Thoracic aorta (tissue), 2 donors: ENCODE measurements around the gene MYBPHL. TPM values are rescaled to one million over a fixed set of nuclear protein-coding genes. Genes with fewer than 3 reads are reported as not detected.

Source experiments
- ATAC-seq: fragments of 150-250 bp; one replicate; pipeline ENCODE4 v1.8.0; 2017; ENCODE audit warnings: low read depth; ENCODE audit not compliant: insufficient number of reproducible peaks, low FRiP score
- DNase-seq: peaks from one replicate; pipeline ENCODE4 v3.0.0-alpha.2; 2020; ENCODE audit warnings: low spot score
- H3K27ac ChIP-seq, 2 donors: fragments of 200-600 bp; sonication (generic); 1 replicate in 1 of 2; 2 replicates in 1 of 2; pipeline ENCODE4 v1.5.1; 2016; ENCODE audit warnings: mild to moderate bottlenecking in 2 of 2, moderate library complexity in 2 of 2
- H3K27me3 ChIP-seq: fragments of 200-600 bp; sonication (generic); replicated peaks from 2 replicates; pipeline ENCODE4 v1.6.0; 2016; ENCODE audit warnings: mild to moderate bottlenecking; ENCODE audit not compliant: insufficient read depth
- H3K36me3 ChIP-seq: fragments of 200-600 bp; sonication (generic); one replicate; pipeline ENCODE4 v1.5.1; 2016
- H3K4me1 ChIP-seq, 2 donors: fragments of 200-600 bp; sonication (generic); 1 replicate in 1 of 2; 2 replicates in 1 of 2; pipeline versions ENCODE4 v1.5.1 to v1.6.0; 2016; ENCODE audit warnings: low read depth in 2 of 2, mild to moderate bottlenecking in 1 of 2; ENCODE audit not compliant: control insufficient read depth in 1 of 2
- H3K4me3 ChIP-seq: fragments of 200-600 bp; sonication (generic); 2 replicates; pipeline ENCODE4 v1.5.1; 2016; ENCODE audit warnings: mild to moderate bottlenecking
- H3K9me3 ChIP-seq: fragments of 200-600 bp; sonication (generic); 2 replicates; pipeline ENCODE4 v1.5.1; 2016
- CTCF ChIP-seq: fragments of 200-600 bp; sonication (generic); IDR thresholded peaks from one replicate; pipeline ENCODE4 v1.5.1; 2019; ENCODE audit warnings: antibody characterized with exemption
- total RNA-seq, 2 donors: library from RNA; depleted of rRNA; stranded (reverse); fragments of >200 nt; gene quantifications; one replicate each; pipeline versions ENCODE4 v1.1.0 to v1.2.3, GENCODE V29; 2016

MYBPHL gene
- total RNA-seq, 2 donors from 2014 or later: 1.1 TPM; not detected in 1

- H3K9me3 ChIP-seq: no peaks in the 10 kb centered on the region
- TF ChIP-seq CTCF: no peak
- ATAC-seq (no peak), DNase-seq (no peak)
- H3K27me3 ChIP-seq: no peaks in the 10 kb centered on the region
- no peak overlapping the region for H3K27ac ChIP-seq
- no peaks in the 10 kb centered on the region for H3K36me3 ChIP-seq
- H3K4me1 ChIP-seq: no peaks in the 10 kb centered on the region
- H3K4me3 ChIP-seq: no peak overlapping the region
Measured at GRCh38 chr1:109261578-109261977, 45.2 kb downstream of the MYBPHL start.

GRCh38 chr1:109261006-109261405 lies 45.8 kb downstream of the MYBPHL start:
- Histone ChIP-seq H3K4me1 (no peaks in the 10 kb centered on the region), H3K4me3 (no peak overlapping the region), H3K9me3 (no peaks in the 10 kb centered on the region), H3K27me3 (no peaks in the 10 kb centered on the region), H3K36me3 (no peaks in the 10 kb centered on the region), H3K27ac (no peak overlapping the region)
- DNase-seq (no peak), ATAC-seq (no peak)
- no peak for TF ChIP-seq CTCF

- Histone ChIP-seq H3K4me1 (no peaks in the 10 kb centered on the region), H3K9me3 (no peaks in the 10 kb centered on the region), H3K4me3 (no peak overlapping the region), H3K27ac (no peak overlapping the region), H3K36me3 (no peaks in the 10 kb centered on the region), H3K27me3 (no peaks in the 10 kb centered on the region)
- no peak for DNase-seq
- TF ChIP-seq CTCF: no peak
- no peak for ATAC-seq
Measured at GRCh38 chr1:109259674-109260557, 46.9 kb downstream of the MYBPHL start.

- H3K27ac ChIP-seq: no peak overlapping the region
- no peaks in the 10 kb centered on the region for H3K27me3 ChIP-seq
- no peaks in the 10 kb centered on the region for H3K9me3 ChIP-seq
- H3K4me1 ChIP-seq: peaks cover 5 to 10% of the 10 kb centered on the region in 2 donors
- ATAC-seq: no peak
- TF ChIP-seq CTCF: no peak
- no peaks in the 10 kb centered on the region for H3K36me3 ChIP-seq
- no peak overlapping the region for H3K4me3 ChIP-seq
- no peak for DNase-seq
Measured at GRCh38 chr1:109258481-109259466, 48.0 kb downstream of the MYBPHL start.
